ENCODE results near the gene NUBPL.

Gene NUBPL

GRCh38 chr14:31578266-31578665, 17.1 kb downstream of the NUBPL start:
- no peak for DNase-seq (ENCODE audit: extremely low read depth, insufficient read length)
- Histone ChIP-seq H3K4me3 (replicated peaks; ENCODE audit: low read depth, low read length) (no peak overlapping the region), H3K36me3 (ENCODE audit: control insufficient read depth, insufficient read depth, low read length) (no peaks in the 10 kb centered on the region; the same call in 1 of the 2 replicates), H3K27me3 (replicated peaks; ENCODE audit: control insufficient read depth, insufficient read depth, low read length) (no peaks in the 10 kb centered on the region)
- TF ChIP-seq CTCF (IDR thresholded peaks at IDR 0.05; ENCODE audit: insufficient read depth, low read length, poor library complexity, severe bottlenecking), result no peak

GRCh38 chr14:31578792-31579501, 17.7 kb downstream of the NUBPL start:
- DNase-seq (ENCODE audit: extremely low read depth, insufficient read length), result no peak
- no peaks in the 10 kb centered on the region for H3K27me3 ChIP-seq (replicated peaks; ENCODE audit: control insufficient read depth, insufficient read depth, low read length)
- H3K36me3 ChIP-seq (ENCODE audit: control insufficient read depth, insufficient read depth, low read length), result no peaks in the 10 kb centered on the region; the same call in 1 of the 2 replicates
- no peak overlapping the region for H3K4me3 ChIP-seq (replicated peaks; ENCODE audit: low read depth, low read length)
- no peak for TF ChIP-seq CTCF (IDR thresholded peaks at IDR 0.05; ENCODE audit: insufficient read depth, low read length, poor library complexity, severe bottlenecking)

- TF ChIP-seq CTCF (IDR thresholded peaks at IDR 0.05; ENCODE audit: insufficient read depth, low read length, poor library complexity, severe bottlenecking), result no peak
- no peak for DNase-seq (ENCODE audit: extremely low read depth, insufficient read length)
These were observed 19.0 kb downstream of the NUBPL start for GRCh38 chr14:31580234-31580633.

GRCh38 chr14:31582286-31582691, 21.1 kb downstream of the NUBPL start:
- Histone ChIP-seq H3K4me3 (replicated peaks; ENCODE audit: low read depth, low read length) (no peak overlapping the region), H3K36me3 (ENCODE audit: control insufficient read depth, insufficient read depth, low read length) (no peaks in the 10 kb centered on the region), H3K27me3 (replicated peaks; ENCODE audit: control insufficient read depth, insufficient read depth, low read length) (no peaks in the 10 kb centered on the region)
- no peak for DNase-seq (ENCODE audit: extremely low read depth, insufficient read length)
- no peak for TF ChIP-seq CTCF (IDR thresholded peaks at IDR 0.05; ENCODE audit: insufficient read depth, low read length, poor library complexity, severe bottlenecking)

More at GRCh38 chr14:31580234-31580633, 19.0 kb downstream of the NUBPL start:
- no peaks in the 10 kb centered on the region; the same call in 1 of the 2 replicates for H3K36me3 ChIP-seq (ENCODE audit: control insufficient read depth, insufficient read depth, low read length)
- no peak overlapping the region for H3K4me3 ChIP-seq (replicated peaks; ENCODE audit: low read depth, low read length)
- H3K27me3 ChIP-seq (replicated peaks; ENCODE audit: control insufficient read depth, insufficient read depth, low read length), result no peaks in the 10 kb centered on the region

GRCh38 chr14:31582836-31583452, 21.7 kb downstream of the NUBPL start:
- no peak for TF ChIP-seq CTCF (IDR thresholded peaks at IDR 0.05; ENCODE audit: insufficient read depth, low read length, poor library complexity, severe bottlenecking)
- Histone ChIP-seq H3K36me3 (ENCODE audit: control insufficient read depth, insufficient read depth, low read length) (no peaks in the 10 kb centered on the region), H3K4me3 (replicated peaks; ENCODE audit: low read depth, low read length) (no peak overlapping the region), H3K27me3 (replicated peaks; ENCODE audit: control insufficient read depth, insufficient read depth, low read length) (no peaks in the 10 kb centered on the region)
- no peak for DNase-seq (ENCODE audit: extremely low read depth, insufficient read length)
